Breast epithelium (tissue), 3 donors: ENCODE measurements around the gene MICAL3.

Experiments used
- CTCF ChIP-seq, 3 donors: fragments of 450-650 bp; IDR thresholded peaks; one replicate each; pipeline ENCODE4 v1.5.1; 2016 to 2017; ENCODE audit warnings: antibody characterized with exemption in 3 of 3, mild to moderate bottlenecking in 3 of 3, moderate library complexity in 3 of 3
- POLR2A ChIP-seq: fragments of 450-650 bp; IDR thresholded peaks from one replicate; pipeline ENCODE4 v1.6.1; 2016; ENCODE audit warnings: antibody characterized with exemption, mild to moderate bottlenecking, moderate library complexity
- POLR2AphosphoS5 ChIP-seq, 3 donors: sonication (generic); formaldehyde crosslinking; IDR thresholded peaks; one replicate each; pipeline ENCODE4 v1.6.1; 2017; ENCODE audit warnings: antibody characterized with exemption in 3 of 3

DNA sequence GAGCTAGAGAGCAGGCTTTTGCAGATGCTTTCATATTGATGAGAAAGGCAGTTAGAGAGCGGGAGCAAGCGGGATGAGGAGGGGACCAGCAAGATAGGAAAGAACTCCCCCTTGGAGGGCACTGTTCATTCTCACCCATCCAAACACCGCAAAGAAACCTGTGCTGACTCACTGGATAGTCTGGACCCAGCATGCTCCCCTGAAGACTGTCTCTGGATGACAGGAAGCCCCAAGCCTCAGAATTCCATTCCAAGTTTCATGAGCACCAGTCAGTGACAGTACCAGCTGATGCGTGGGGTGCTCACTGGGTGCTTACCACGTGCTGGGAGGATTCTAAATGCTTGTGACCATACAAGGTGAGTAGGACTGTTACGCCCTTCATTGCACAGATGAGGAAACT, 34.2 kb downstream of the MICAL3 start:
- no peak for TF ChIP-seq POLR2A
- no peak for TF ChIP-seq CTCF (IDR thresholded peaks at IDR 0.05)
- TF ChIP-seq POLR2AphosphoS5 (IDR thresholded peaks at IDR 0.05) = no peak
